GM18868 (cell line): ENCODE measurements around the gene FAM83B.
"Not testable (repeated sequence)": the region's sequence is repeated elsewhere in the genome, so short reads cannot be mapped to it uniquely, and the experiment has no call there.

Experiments
- ATAC-seq: cut with Tn5 transposase; IDR thresholded peaks from one replicate; pipeline ENCODE4 v1.9.1; 2021; ENCODE audit warnings: mild to moderate bottlenecking, moderate library complexity; ENCODE audit not compliant: unreplicated experiment

The FAM83B gene

GRCh38 chr6:54897462-54898189 is 51.1 kb downstream of the FAM83B start:
- no peak for ATAC-seq

GRCh38 chr6:54898767-54899166 is 52.2 kb downstream of the FAM83B start:
- ATAC-seq, result no peak

DNA sequence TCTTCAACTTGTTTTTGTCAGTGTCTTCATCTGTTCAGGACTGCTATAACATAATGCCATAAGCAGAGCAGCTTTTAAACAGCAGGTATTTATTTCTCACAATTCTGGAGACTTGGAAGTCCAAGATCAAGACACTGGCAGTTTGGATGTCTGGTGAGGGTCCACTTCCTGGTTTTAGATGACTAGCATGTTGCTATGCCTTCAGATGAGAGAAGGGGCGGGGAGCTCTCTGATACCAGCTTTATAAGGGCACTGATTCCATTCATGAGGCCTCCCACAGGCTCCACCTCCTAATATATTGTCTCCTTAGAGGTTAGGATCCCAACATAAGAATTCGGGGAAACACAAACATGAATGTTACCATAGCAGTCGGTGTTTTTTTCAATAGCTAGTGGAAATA is 52.9 kb downstream of the FAM83B start:
- ATAC-seq, result peak; percentile 59

DNA sequence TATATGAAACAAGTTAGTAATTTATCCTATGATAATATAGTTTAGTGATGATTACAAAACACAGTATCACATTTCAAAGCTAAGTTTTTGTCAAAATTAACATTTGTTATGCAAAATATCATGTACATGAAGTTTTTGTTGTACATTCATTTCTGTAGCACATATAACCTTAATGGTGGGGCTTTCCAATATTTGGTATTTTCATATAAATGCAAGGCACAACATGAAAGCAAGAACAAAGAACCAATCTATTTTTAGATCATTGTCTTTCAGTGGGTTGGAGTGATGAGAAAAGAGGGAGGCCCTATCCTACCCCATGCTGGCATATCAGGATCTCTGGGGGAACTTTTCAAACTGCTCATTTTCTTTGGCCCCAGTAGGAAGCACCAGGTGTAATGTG is 53.4 kb downstream of the FAM83B start:
- ATAC-seq, result peak; percentile 66

- ATAC-seq, result no peak
These were observed 54.1 kb downstream of the FAM83B start for GRCh38 chr6:54900666-54901065.

- ATAC-seq, result no peak
These were observed 57.3 kb downstream of the FAM83B start for GRCh38 chr6:54903884-54904283.

GRCh38 chr6:54907355-54907754 is 60.8 kb downstream of the FAM83B start:
- peak; percentile 99 for ATAC-seq

DNA sequence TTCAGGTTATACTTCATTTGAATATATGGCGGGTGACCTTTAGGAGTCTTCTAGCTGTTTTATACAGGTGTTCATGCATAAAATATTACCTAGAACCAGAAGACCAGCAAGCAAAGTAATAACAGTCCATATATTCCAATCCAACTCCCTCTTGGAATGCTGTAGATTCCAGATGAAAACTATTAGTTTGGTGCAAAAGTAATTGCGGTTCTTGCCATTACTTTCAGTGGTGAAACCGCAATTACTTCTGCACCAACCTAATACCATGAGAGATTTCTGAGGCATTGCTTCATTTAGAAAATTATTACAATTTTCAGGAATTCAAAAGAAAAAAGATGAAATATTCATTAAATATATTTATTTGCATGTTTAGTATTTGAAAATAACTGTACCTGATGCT is 62.6 kb downstream of the FAM83B start:
- no peak for ATAC-seq

DNA sequence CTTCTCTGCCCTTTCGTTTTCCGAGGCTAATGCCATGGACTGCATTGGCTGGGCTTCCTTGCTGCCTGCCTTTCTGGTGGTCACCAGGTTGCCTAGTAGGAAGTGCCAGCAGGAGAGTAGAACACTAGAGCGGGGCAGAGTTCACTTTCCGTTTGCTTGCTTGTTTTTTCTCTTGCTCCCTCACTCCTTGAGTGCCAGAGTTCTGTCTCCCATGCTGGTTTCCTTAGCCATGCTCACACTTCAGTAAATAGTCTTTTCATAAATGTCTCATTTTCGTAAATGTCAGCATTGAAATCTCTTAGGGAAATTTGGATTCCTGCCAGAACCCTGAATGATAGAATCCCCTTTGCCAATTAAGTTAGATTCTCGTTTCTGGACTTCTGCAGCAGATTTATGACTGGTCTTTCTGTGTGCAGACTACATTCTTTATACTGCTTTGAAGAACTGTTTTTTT is 63.9 kb downstream of the FAM83B start:
- ATAC-seq, result no peak

DNA sequence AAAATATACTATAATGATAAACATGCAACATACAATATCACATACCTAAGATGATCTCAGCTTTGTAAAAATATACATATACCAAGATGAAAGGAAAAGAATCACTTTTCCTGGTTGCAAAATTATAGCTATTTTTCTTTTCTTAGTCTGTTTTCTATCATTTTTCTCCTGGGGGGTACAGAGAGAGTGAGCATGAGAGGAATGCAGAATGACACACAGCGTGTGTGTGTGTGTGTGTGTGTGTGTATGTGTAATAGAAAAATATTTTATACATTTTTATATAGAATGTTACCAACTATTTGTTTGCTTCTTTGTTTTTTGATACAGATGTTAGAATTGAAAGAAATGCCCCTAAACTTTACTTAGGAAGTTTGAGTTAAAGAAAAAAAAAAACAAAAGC is 64.3 kb downstream of the FAM83B start:
- ATAC-seq, result no peak

DNA sequence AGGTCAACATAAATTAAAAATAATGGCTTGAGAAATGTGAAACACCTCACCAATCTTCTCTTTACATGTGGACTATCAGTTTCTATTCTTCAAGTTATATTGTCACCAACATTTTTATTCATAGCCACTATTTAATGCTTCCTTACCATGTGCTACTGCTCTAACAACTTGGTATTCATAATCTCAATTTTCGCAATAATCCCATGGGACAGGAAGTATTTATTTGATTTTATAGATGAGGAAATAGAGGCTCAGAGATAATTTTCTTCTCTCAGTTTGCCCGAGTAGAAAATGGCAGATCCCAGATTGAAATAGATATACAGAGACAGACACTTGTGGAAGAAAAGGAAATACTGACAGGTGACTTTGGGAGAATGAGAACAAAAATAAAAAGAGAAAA is 66.6 kb downstream of the FAM83B start:
- ATAC-seq, result no peak

GRCh38 chr6:54916858-54917257 is 70.3 kb downstream of the FAM83B start:
- ATAC-seq, result no peak

DNA sequence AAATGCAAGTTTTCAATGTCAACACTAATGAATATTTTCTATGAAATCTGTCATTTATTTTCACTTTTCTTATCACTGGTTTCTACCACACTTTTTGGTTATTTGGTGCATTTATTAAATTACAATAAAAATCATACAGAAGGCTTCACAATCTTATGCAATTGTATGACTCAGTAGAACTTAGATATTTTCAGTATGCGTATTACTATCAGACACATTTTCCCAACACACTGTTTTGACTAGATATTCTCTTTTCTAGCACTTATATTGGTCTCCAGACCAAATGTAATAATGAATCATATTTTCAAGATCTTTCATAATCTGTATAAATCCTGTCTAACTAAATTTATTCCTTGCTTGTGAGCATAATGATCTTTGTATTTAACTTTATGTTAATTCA is 74.1 kb downstream of the FAM83B start:
- no peak for ATAC-seq

DNA sequence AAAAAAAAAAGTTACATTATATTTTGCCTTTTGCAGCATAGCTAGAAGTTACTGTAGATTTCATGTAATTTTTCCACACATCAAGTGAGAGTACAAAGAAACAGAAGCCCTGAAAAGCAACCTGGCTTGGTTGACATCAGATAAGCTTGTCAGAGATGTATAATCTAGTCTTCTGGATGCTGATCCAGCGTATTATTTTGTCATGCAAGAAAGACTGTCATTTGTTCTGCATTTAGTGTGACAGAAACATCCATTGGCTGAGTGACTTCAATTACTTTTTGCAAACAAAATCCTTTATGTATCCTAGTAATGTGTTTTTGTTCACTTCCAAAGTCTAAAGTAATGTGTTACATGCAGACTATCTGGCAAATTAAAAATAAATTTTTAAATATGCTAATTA is 75.3 kb downstream of the FAM83B start:
- ATAC-seq, result no peak

- no peak for ATAC-seq
These were observed 82.8 kb downstream of the FAM83B start for GRCh38 chr6:54929245-54929909.

- no peak for ATAC-seq
These were observed 86.1 kb downstream of the FAM83B start for GRCh38 chr6:54932622-54933021.

- no peak for ATAC-seq
These were observed 89.2 kb downstream of the FAM83B start for GRCh38 chr6:54935739-54936138.

- ATAC-seq, result no peak
These were observed 90.8 kb downstream of the FAM83B start for GRCh38 chr6:54937371-54937770.

- no peak for ATAC-seq
These were observed 111.1 kb downstream of the FAM83B start for GRCh38 chr6:54957698-54958097.

- ATAC-seq, result no peak
These were observed 111.9 kb downstream of the FAM83B start for GRCh38 chr6:54958446-54958845.

DNA sequence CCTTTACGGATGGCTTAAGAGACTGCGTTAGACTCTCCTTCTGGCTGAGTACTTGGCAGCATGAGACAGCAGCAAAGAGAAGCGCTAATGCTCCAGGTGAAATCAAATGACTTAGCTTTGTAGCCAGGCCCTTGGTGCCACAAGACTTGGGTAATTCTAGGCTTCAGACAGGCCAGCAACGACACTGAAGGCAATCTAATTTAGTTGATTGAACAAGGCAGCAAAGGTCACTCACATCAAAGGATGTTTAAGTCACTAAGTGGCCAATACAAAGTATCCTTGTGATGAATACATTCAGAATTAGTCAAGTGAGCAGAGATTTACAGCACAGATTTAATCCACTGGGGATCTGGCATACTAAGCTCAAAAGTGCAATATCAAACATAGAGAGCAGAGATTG is 113.2 kb downstream of the FAM83B start:
- ATAC-seq, result no peak

DNA sequence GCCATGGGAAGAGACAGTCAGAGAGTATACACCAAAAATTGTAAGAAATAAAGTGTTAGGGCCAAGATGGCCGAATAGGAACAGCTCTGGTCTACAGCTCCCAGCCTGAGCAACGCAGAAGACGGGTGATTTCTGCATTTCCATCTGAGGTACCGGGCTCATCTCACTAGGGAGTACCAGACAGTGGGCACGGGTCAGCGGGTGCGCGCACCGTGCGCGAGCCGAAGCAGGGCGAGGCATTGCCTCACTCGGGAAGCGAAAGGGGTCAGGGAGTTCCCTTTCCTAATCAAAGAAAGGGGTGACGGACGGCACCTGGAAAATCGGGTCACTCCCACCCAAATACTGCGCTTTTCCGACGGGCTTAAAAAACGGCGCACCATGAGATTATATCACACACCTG is 114.8 kb downstream of the FAM83B start:
- not testable (repeated sequence) for ATAC-seq

DNA sequence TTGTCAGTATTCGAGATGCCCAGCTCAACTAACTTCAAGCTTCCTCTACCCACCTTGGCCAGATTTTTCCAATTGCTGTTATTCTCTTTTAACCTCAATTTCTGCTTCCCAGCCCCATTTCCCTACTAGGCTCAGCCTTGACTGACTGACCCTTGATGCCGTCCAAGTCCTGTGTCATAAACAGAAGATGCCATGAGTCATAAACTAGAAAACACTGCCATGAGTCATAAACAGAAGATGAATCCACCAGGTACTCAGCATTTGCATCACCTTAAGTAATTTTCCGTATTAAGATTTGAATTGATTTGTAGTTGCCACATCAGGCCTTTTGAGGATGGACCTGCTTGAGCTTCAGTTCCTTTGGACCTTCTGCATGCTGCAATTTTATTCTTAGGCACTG is 123.8 kb downstream of the FAM83B start:
- ATAC-seq, result no peak
